ENCODE results near the gene EIF5AL1.
"Not testable (repeated sequence)": the region's sequence is repeated elsewhere in the genome, so short reads cannot be mapped to it uniquely, and the experiment has no call there.

- not testable (repeated sequence) for TF ChIP-seq YY1 (tag by site-specific recombination; IDR thresholded peaks at IDR 0.05); ZNF473 (tag by site-specific recombination; IDR thresholded peaks at IDR 0.05); CTCF (tag by site-specific recombination; IDR thresholded peaks at IDR 0.05); ZNF24 (tag by site-specific recombination; IDR thresholded peaks at IDR 0.05); PRDM1 (tag by site-specific recombination; IDR thresholded peaks at IDR 0.05); MYNN (tag by site-specific recombination; IDR thresholded peaks at IDR 0.05; ENCODE audit: borderline replicate concordance); ZNF274 (IDR thresholded peaks at IDR 0.05; ENCODE audit: low read length); ZNF274 (tag by site-specific recombination; IDR thresholded peaks at IDR 0.05; ENCODE audit: borderline replicate concordance)
Observed at GRCh38 chr10:79521751-79522150, 9.4 kb downstream of the EIF5AL1 start.

Measured in HEK293 (cell line).